Suprapubic skin (tissue), 4 donors: ENCODE data around the gene SHKBP1. TPM values are rescaled to one million over a fixed set of nuclear protein-coding genes. Genes with fewer than 3 reads are reported as not detected.
"Not testable (repeated sequence)": the region's sequence is repeated elsewhere in the genome, so short reads cannot be mapped to it uniquely, and the experiment has no call there.

Experiments used
- DNase-seq, 2 donors: peaks; one replicate each; pipeline ENCODE4 v3.0.0-alpha.2; 2019; ENCODE audit warnings: low spot score in 2 of 2
- H3K27ac ChIP-seq: fragments of 200-600 bp; sonication (generic); one replicate; pipeline ENCODE4 v1.5.1; 2019
- H3K27me3 ChIP-seq: fragments of 200-600 bp; sonication (generic); one replicate; pipeline ENCODE4 v1.5.1; 2019
- H3K36me3 ChIP-seq: fragments of 200-600 bp; sonication (generic); one replicate; pipeline ENCODE4 v1.5.1; 2019
- H3K4me1 ChIP-seq: fragments of 200-600 bp; sonication (generic); one replicate; pipeline ENCODE4 v1.5.1; 2019
- H3K4me3 ChIP-seq: fragments of 200-600 bp; sonication (generic); one replicate; pipeline ENCODE4 v1.5.1; 2019; ENCODE audit warnings: mild to moderate bottlenecking
- H3K9me3 ChIP-seq: fragments of 200-600 bp; sonication (generic); one replicate; pipeline ENCODE4 v1.5.1; 2019
- EP300 ChIP-seq: sonication (generic); formaldehyde crosslinking; IDR thresholded peaks from one replicate; pipeline ENCODE4 v1.6.1; 2017; ENCODE audit warnings: antibody characterized with exemption
- POLR2A ChIP-seq, 2 donors: fragments of 450-650 bp; IDR thresholded peaks; one replicate each; pipeline ENCODE4 v1.6.1; 2017; ENCODE audit warnings: antibody characterized with exemption in 2 of 2, mild to moderate bottlenecking in 2 of 2, moderate library complexity in 2 of 2
- POLR2AphosphoS5 ChIP-seq, 3 donors: sonication (generic); formaldehyde crosslinking; IDR thresholded peaks; one replicate each; pipeline ENCODE4 v1.6.1; 2017; ENCODE audit warnings: antibody characterized with exemption in 3 of 3
- WGBS: methylation state at CpG from one replicate; pipeline ENCODE4 v1.1.5; 2018; 5-methylcytosine and 5-hydroxymethylcytosine counted together
- total RNA-seq, 4 donors: library from RNA; depleted of rRNA; stranded (reverse); fragments of >200 nt; gene quantifications; one replicate each; pipeline ENCODE4 v1.1.0, GENCODE V29; 2016
- TF ChIP-seq, protein P1 (sequence below), 2 donors: fragments of 200-600 bp in 1 of 2; fragments of 450-650 bp in 1 of 2; sonication (generic) in 1 of 2; IDR thresholded peaks; one replicate each; pipeline ENCODE4 v1.5.1; 2016 to 2019; ENCODE audit warnings: antibody characterized with exemption in 2 of 2, mild to moderate bottlenecking in 1 of 2, moderate library complexity in 1 of 2

SHKBP1 gene
- total RNA-seq, 4 donors from 2014 or later: 42.2 to 58.3 (median 51.1) TPM

- 88% methylated on average over 21 of the region's 22 CpGs for WGBS
- H3K27me3 ChIP-seq: no peaks in the 10 kb centered on the region
- H3K27ac ChIP-seq: no peak overlapping the region
- no peaks in the 10 kb centered on the region for H3K9me3 ChIP-seq
- TF ChIP-seq, protein P1, sequence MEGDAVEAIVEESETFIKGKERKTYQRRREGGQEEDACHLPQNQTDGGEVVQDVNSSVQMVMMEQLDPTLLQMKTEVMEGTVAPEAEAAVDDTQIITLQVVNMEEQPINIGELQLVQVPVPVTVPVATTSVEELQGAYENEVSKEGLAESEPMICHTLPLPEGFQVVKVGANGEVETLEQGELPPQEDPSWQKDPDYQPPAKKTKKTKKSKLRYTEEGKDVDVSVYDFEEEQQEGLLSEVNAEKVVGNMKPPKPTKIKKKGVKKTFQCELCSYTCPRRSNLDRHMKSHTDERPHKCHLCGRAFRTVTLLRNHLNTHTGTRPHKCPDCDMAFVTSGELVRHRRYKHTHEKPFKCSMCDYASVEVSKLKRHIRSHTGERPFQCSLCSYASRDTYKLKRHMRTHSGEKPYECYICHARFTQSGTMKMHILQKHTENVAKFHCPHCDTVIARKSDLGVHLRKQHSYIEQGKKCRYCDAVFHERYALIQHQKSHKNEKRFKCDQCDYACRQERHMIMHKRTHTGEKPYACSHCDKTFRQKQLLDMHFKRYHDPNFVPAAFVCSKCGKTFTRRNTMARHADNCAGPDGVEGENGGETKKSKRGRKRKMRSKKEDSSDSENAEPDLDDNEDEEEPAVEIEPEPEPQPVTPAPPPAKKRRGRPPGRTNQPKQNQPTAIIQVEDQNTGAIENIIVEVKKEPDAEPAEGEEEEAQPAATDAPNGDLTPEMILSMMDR (IDR thresholded peaks at IDR 0.05): no peak
- TF ChIP-seq POLR2A (IDR thresholded peaks at IDR 0.05): no peak
- no peak for TF ChIP-seq EP300
- no peak overlapping the region for H3K4me3 ChIP-seq
- peaks cover 3% of the 10 kb centered on the region for H3K4me1 ChIP-seq
- H3K36me3 ChIP-seq: peaks cover 17% of the 10 kb centered on the region
- DNase-seq: no peak
Observed at GRCh38 chr19:40590464-40591265, 14.0 kb downstream of the SHKBP1 start.

GRCh38 chr19:40591724-40592123 lies 15.1 kb downstream of the SHKBP1 start:
- H3K27me3 ChIP-seq, DNase-seq, H3K9me3 ChIP-seq, H3K27ac ChIP-seq, H3K4me1 ChIP-seq, H3K4me3 ChIP-seq: not testable (repeated sequence)
- H3K36me3 ChIP-seq: peaks cover 13% of the 10 kb centered on the region
- 88% methylated on average over 4 of the region's 4 CpGs for WGBS

DNA sequence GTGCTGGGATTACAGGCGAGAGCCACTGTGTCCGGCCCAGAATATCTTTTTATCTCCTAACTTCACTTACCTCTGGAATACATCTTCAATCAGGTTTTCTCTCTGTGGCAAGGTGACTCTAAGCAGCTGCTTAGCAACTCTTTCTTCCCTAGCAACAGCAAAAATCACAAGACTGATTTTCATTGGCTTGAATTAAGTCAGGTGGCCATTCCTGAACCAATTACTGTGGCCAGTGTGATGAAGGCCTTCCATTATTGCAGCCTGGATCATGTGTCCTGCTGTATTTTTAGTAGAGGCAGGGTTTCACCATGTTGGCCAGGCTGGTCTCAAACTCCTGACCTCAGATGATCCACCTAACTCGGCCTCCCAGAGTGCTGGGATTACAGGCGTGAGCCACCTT lies 15.5 kb downstream of the SHKBP1 start:
- no peak for DNase-seq
- Histone ChIP-seq H3K4me3 (no peak overlapping the region), H3K27me3 (peaks cover 10% of the 10 kb centered on the region), H3K9me3 (no peaks in the 10 kb centered on the region), H3K27ac (no peak overlapping the region), H3K36me3 (peaks cover 8% of the 10 kb centered on the region), H3K4me1 (peaks cover 9% of the 10 kb centered on the region)
- 96% methylated on average over 4 of the region's 4 CpGs for WGBS
- TF ChIP-seq POLR2A (IDR thresholded peaks at IDR 0.05) (no peak), POLR2AphosphoS5 (IDR thresholded peaks at IDR 0.05) (no peak), EP300 (no peak)
- TF ChIP-seq, protein P1 (IDR thresholded peaks at IDR 0.05): no peak

DNA sequence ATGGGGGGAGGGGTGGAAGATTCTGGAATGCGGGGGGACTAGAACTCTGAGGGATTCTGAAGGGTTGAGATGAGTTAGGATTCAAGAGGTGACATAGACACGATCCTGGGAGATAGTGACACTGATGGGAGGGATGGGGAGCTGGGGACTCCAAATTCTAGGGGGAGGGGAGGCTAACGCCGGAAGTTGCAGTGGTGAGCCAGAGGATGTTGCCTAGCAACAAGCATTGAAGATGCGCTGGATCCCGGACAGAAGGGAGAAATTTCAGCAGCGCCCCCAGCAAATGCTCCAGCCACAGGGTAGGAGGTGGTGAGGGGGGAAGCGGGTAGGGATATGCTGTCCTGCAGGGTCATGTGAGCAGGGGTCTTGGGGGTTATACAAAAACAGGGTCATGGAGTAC lies 17.6 kb downstream of the SHKBP1 start:
- no peak overlapping the region for H3K27ac ChIP-seq
- H3K9me3 ChIP-seq: no peaks in the 10 kb centered on the region
- no peak overlapping the region for H3K4me3 ChIP-seq
- 33% methylated on average over 8 of the region's 8 CpGs for WGBS
- TF ChIP-seq, protein P1 (IDR thresholded peaks at IDR 0.05): no peak
- no peak for TF ChIP-seq POLR2AphosphoS5 (IDR thresholded peaks at IDR 0.05)
- TF ChIP-seq EP300: no peak
- no peak for TF ChIP-seq POLR2A (IDR thresholded peaks at IDR 0.05)
- peaks cover 24% of the 10 kb centered on the region for H3K27me3 ChIP-seq
- no peak for DNase-seq
- H3K36me3 ChIP-seq: no peaks in the 10 kb centered on the region
- H3K4me1 ChIP-seq: peaks cover 30% of the 10 kb centered on the region

GRCh38 chr19:40594657-40595091 lies 18.0 kb downstream of the SHKBP1 start:
- 37% methylated on average over 11 of the region's 13 CpGs for WGBS
- TF ChIP-seq POLR2A (IDR thresholded peaks at IDR 0.05) (no peak), EP300 (no peak), POLR2AphosphoS5 (IDR thresholded peaks at IDR 0.05) (no peak)
- TF ChIP-seq, protein P1 (IDR thresholded peaks at IDR 0.05): no peak

More at GRCh38 chr19:40594657-40595091, 18.0 kb downstream of the SHKBP1 start:
- Histone ChIP-seq H3K36me3 (no peaks in the 10 kb centered on the region), H3K9me3 (no peaks in the 10 kb centered on the region), H3K4me3 (no peak overlapping the region), H3K27me3 (peaks cover 24% of the 10 kb centered on the region), H3K4me1 (peaks cover 34% of the 10 kb centered on the region), H3K27ac (no peak overlapping the region)
- DNase-seq: no peak
